ENCODE measurements around the gene KRT20.
"Not testable (repeated sequence)": the region's sequence is repeated elsewhere in the genome, so short reads cannot be mapped to it uniquely, and the experiment has no call there.

The KRT20 gene, protein sequence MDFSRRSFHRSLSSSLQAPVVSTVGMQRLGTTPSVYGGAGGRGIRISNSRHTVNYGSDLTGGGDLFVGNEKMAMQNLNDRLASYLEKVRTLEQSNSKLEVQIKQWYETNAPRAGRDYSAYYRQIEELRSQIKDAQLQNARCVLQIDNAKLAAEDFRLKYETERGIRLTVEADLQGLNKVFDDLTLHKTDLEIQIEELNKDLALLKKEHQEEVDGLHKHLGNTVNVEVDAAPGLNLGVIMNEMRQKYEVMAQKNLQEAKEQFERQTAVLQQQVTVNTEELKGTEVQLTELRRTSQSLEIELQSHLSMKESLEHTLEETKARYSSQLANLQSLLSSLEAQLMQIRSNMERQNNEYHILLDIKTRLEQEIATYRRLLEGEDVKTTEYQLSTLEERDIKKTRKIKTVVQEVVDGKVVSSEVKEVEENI

DNA sequence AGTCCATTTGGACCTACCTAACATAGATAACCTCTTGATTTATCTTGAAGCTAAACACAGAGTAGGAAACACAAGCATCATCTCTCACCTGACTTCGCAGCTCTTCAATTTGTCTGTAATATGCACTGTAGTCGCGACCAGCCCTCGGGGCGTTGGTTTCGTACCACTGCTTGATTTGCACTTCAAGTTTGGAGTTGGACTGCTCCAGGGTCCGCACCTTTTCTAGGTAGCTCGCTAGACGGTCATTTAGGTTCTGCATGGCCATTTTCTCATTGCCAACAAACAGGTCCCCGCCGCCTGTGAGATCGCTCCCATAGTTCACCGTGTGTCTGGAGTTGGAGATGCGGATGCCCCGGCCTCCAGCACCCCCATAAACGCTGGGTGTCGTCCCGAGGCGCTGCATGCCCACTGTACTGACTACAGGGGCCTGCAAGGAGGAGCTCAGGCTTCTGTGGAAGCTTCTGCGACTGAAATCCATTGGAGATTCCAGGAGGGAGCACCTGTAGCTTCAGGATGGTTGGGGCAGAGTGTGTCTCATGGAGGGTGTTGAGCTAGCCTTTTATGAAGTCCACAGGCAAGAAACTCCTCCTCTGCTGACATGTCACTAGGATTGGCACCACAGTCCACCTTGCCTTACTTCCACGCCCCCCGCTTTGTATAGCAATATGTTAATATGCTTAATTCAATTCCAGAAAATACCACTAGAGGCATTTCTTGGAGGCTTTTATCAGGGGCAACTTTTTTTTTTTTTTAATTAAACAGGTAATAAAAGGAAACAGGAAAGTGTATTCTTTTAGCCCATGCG lies at the start of gene KRT20:
KRT20 (minus strand) TSS at position 535 of the 805 bp plus-strand sequence; CDS start at position 478, 57 bp downstream.
- DNase-seq (ENCODE audit: low read depth in 1 of 2, low spot score in 1 of 2) = no peak

DNA sequence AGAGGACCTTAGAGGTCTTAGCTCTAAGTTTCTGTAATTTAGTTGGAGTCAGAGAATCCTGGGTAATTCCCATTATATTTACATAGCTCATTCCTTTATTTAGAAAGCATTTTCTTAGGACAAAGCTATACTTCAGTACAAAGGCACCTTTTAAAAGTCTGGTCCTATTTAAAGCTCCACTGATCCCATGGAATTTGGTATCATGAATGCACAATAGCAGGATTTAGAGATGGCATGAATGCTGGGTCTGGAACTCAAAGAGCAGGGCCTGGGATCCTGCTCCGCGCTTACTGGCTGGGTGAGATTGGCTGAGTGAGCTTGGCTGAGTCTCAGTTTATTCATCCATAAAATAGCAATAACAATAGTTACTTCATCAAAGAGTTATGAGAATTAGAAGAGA lies 47.6 kb upstream of the KRT20 start:
- DNase-seq (ENCODE audit: low read depth in 1 of 2, low spot score in 1 of 2) = no peak

DNA sequence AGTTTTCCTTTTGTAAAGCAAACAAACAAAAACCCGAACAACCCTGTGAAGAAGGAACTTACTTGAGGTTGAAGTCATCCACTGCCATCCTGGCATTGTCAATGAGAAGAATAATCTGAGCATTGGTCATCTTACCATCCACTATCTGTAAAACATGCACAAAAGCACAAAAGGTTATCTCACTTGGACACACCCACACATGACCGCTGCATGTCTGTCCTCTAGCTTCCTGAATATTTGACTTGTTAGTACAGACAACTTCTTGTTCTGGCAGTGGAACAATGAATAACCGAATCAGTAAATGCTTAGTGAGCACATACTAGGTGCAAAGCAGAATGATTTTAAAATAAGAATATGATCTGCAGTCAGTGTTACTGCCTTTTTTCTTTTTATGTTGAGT lies 46.3 kb upstream of the KRT20 start:
- DNase-seq (ENCODE audit: low read depth in 1 of 2, low spot score in 1 of 2) = no peak

DNA sequence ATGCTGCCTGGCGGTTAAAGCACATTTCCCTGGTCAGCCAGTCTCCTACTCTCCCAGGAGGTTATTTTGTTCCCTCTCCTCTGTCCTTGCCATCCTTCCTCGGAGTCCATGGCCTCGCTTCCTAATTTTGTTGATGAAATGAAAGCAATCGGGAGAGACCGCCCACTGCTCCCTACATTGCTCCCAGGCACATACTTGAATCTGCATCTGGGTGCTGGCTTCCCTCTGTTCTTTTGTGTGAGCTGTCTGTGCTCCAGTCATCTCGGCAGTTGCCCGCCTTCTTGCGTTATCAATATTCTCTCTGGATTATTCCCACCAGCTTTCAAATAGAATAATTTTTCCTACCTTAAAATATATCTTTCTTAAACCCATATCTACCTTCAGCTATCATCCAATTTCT lies 41.3 kb upstream of the KRT20 start:
- no peak for DNase-seq (ENCODE audit: low read depth in 1 of 2, low spot score in 1 of 2)

DNA sequence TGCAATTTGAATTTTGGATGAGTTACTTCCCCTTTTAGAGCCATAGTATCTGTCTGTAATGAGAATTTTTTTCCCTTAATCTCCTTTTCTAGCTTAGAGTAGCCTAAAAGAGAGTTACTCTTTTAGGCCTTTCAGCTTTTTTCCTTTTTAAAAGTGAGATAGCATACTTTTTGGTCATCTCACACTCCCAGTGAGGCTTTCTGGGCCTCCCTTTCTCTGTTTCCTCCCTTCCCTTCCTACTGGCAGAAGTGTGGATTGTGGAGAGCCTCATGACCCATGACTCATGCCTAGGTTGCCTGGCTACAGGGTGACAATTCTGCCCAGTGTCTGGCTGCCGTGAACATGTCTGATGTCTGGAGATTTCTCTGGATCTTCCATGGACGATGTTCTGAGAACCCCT lies 37.2 kb upstream of the KRT20 start:
- DNase-seq (ENCODE audit: low read depth in 1 of 2, low spot score in 1 of 2) = no peak

DNA sequence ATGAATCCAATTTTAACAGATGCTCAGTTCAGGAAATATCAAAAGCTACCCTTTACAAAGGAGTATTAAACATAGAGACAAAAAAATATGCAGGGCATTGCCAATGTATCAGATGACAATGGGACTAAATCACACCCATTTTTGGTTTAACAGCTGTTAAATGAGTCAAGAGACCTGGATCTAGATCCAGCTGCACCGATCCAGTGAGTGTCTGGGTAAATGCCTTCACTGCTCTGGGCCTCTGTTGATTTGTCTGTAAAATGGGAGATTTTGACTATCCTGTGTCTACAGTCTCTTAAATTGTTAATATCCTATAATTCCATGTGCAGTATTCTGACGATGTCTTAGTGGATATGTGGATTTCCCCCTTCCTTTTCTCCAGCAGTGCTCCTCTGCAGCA lies 36.0 kb upstream of the KRT20 start:
- no peak for DNase-seq (ENCODE audit: low read depth in 1 of 2, low spot score in 1 of 2)

DNA sequence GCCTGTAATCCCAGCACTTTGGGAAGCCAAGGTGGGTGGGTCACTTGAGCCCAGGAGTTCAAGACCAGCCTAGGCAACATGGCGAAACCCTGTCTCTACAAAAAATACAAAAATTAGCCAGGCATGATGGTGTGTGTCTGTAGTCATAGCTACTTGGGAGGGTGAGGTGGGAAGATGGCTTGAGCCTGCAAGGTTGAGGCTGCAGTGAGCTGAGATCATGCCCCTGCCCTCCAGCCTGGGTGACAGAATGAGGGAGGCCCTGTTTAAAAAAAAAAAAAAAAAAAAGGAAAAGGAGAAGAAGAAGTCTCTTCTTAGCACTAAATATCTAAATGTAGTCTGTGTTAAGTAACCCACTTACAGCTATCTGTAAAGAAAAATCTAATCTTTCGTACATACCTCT lies 32.1 kb upstream of the KRT20 start:
- DNase-seq (ENCODE audit: low read depth in 1 of 2, low spot score in 1 of 2) = not testable (repeated sequence)

DNA sequence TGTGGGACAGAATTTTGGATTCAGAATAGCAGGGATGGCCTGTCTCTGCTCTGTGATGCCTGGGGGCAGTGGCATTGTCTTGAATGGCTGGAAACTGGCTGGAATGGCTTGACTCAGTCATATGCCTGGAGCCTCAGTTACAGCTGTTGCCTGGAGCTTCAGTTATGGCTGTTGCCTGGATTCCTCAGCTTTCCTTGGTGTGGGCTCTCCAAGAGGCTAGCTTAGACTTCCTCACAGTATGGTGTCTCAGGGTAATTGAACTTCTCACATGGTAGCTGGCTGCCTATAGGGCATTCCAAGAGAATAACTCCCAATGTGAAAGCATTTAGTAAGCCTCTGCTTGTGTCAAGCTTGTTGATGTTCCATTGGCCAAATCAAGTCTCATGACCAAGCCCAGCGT lies 31.3 kb upstream of the KRT20 start:
- DNase-seq (ENCODE audit: low read depth in 1 of 2, low spot score in 1 of 2) = no peak

DNA sequence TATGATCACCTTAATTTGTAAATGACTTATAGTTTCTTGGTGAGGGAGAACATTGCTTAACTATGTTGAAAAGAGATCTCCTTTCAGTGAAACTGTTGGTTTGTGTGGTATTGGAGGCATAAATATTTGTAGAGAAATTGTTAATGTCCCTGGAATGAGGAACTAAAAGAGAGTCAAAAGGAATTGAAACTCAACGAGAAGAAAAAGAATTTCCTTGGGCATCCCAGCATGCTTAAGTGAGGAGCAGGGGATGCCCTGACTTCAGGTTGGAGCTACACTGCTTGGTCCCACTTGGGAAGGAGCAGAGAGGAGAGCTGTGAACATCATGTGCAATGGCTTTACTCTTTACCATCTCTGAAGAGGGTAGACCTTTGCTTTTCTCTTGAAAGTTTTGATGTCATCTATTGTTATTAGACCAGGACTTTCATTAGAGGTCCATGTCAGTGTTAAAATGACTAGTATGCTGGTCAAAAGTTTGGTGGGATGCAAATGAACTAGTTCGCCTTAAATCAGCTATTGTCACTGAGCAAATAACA lies 30.7 kb upstream of the KRT20 start:
- no peak for DNase-seq (ENCODE audit: low read depth in 1 of 2, low spot score in 1 of 2)

DNA sequence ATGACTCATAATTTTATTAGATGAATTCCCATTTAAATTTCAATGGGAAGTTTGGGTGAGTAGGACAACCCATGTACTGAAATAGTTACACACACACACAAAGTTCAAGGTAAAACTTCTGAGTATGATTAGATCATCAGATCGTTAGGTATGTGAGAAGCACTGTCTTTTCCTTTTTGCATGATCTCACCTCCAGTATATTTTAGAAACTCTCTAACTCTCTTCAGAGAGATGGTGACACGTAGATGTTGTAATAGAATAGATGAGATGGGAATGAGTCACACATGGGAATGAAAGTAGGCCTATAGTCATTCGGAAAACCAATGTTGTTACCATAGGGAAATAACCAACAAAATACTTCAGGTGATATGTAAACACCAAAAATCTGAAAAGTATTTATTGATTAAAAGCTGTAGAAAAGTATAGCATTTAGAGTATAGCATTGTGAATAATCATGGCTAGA lies 30.2 kb upstream of the KRT20 start:
- no peak for DNase-seq (ENCODE audit: low read depth in 1 of 2, low spot score in 1 of 2)

DNA sequence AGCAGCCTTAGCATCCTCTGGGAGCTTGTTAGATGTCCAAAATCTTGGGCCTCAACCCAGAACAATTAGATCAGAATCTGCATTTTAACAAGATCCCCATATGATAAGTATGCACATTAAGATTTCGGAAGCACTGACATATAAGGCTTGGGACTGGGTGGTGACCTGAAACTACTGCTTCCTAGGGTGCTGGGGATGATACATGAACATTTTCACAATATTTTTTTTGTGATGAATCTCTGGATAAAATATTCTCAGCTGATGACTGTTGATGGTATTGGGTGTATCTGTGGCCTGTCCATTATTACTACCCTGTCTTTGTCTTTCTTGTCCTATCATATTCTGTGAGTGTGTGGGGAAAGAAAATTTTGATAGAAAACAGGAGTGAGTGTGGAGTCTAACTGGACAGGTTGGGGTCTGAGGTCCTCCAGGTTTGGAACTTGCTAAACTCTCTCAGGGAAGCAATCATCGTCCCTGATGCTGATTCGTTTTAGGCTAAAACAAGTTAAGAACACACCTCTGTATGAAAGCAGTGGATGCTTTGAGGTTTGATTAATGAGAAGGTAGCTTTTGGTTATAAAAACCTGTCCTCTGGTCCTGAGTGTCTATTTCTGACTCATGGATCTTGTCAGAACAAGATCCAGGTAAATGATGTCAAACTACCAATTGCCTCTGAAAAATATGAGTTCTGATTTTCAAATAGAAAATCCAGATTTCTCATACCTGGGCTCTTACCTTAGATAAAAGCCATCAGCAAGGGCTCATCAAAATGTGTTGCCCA lies 29.2 kb upstream of the KRT20 start:
- no peak for DNase-seq (ENCODE audit: low read depth in 1 of 2, low spot score in 1 of 2)

DNA sequence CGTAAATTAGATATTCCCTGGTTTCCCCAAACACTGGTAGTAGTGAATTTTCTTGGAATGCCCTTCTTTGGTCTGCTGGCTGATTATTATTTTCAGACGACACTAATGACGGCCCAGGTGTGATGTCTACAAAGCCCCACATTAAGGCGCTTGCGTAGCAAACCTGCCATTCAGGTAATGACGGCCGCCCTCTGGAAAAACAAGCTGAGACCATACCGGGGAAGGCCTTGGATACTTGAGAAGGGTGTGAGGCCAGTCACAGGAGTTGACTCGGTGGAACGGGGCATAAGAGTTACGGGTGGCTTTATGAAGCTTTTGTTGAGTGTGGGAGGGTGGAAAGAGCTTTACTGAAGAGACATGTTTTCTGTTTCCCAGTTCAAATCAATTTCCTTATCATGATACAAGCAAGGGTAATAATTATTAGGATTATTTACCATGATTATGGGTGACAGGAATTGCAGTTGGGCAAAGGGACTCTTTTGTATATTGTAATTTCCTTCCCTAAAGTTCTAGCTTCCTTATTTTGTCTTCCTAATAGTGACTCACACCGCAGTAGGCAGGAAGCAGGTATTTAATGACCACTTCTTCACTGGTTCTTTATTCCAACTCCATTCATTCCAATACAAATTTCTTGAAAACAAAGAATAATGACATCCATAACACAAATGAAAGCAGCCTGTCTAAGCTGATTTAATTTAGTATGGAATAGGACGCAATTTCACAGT lies 27.6 kb upstream of the KRT20 start:
- no peak for DNase-seq (ENCODE audit: low read depth in 1 of 2, low spot score in 1 of 2)

DNA sequence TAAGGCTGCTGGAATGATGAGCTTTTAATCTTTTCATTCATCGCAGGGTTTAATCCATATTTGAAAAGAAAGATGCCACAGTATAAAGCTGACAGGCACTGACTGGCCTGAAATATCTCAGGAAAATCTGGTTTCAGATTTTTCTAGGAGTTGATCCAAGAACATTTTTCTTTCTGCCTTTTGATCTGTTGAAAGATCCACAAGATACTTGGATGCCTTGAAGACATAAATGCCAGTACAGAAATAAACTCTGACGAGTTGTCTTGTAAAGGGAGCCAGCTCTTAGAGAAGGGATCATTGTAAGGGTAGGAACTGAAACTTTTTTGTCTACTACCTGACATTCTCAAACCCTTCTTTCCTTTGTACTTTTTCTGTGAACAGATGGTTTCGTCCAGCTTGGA lies 25.4 kb upstream of the KRT20 start:
- DNase-seq (ENCODE audit: low read depth in 1 of 2, low spot score in 1 of 2) = no peak

DNA sequence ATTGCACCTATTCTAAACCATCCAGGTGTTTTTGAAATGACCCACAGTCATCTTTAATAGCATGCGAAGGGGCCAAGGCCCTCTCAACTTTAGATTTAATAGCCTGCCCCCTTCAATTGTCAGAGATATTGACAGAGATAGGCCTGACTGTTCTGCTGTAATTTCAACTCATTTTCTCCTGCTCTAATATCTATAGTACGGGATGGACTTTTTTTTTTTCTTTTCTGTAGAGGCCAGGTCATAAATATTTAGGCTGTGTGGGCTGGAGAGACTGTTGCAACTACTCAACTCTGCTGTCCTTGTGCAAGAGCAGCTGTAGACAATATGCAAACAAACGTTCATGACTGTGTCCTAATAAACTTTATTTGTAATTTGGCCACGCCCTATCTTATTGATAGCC lies 24.7 kb upstream of the KRT20 start:
- no peak for DNase-seq (ENCODE audit: low read depth in 1 of 2, low spot score in 1 of 2)

DNA sequence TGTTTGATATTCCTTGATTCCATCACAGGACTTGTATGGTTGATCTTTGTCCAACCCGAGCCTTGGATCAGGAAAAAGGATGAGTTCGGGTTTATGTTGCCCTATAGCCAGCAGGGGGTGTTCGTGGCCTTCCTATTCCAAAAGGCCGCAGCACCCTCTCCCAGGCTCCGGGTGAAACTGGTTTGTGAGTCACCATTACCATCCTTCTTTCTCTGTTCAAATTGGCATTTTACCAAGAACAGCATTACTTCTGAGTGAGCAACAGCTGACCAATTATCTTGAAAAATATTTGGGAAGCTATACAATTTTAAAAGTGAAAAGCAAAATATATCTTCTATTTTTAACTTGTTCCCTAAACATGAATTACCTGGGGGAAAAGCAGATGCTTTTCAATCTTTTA lies 24.3 kb upstream of the KRT20 start:
- peak; percentile 16 to 74 for DNase-seq (ENCODE audit: low read depth in 1 of 2, low spot score in 1 of 2)

DNA sequence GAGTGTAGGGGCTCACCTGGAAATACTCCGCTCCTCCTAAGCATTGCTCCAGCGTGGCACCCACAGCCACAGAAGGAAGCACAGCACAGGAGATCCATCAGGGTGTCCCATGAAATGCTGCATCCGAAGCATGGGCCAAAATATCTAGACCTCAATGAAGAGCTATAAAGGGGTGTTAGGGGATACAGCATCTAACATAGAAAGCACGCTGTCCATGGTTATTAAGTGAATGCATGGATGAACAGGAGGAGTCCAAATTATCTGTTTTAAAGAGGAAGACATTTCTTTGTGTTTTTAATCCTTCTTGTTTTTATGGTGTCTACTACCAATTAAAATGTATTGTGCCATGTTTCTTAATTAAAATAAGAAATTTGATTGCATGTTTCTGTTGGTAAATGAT lies 21.6 kb upstream of the KRT20 start:
- DNase-seq (ENCODE audit: low read depth in 1 of 2, low spot score in 1 of 2) = no peak

DNA sequence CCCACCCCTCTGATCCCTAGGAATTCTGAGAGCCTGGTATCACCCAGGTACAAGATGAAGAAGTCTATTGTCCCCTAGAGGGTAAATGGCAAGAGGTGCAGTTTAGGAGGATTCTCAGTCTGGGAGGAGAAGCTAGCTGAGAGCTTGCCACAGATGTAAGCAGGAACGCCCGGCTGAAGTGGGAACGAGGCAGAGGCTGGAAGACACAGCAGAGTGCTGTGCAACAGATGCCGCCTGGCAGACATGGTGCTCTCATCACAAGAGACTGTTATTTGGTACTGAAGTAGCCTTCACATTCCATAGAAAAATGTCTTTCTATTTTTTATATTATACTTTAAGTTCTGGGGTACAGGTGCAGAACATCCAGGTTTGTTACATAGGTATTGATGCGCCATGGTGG lies 20.3 kb upstream of the KRT20 start:
- DNase-seq (ENCODE audit: low read depth in 1 of 2, low spot score in 1 of 2) = no peak

DNA sequence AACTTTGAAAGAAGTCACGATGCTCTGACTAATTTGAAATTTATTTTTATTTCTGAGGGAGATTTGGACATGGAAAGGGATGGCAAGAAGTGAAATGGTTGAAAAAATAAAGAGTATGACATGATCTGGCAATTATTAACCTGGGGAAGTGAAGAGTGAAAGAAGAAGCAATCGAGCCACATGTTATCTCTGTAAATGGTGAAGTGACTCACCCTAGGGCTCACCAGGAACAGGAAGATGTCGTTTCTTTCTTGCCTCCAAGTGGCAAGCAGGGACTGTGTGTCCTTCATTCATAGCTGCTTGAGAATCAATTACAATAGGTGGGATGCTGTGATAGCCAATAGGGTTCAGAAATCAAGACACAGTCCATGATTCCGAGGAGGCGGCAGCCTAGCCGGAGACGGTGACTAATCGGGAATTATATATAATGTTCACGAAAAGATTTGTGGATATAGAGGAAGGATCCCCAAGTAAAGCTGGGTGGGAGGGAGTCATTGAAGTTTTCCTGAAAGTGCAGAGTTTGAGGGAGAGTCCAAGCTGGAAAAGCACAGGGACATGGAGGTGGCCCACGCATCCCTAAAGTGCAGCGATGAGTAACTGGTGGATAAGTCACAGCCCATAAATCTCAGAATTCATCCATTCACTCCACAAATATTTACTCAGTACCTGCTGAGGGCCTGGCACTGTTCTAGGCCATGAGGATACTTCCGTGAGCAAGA lies 18.2 kb upstream of the KRT20 start:
- DNase-seq (ENCODE audit: low read depth in 1 of 2, low spot score in 1 of 2) = no peak

DNA sequence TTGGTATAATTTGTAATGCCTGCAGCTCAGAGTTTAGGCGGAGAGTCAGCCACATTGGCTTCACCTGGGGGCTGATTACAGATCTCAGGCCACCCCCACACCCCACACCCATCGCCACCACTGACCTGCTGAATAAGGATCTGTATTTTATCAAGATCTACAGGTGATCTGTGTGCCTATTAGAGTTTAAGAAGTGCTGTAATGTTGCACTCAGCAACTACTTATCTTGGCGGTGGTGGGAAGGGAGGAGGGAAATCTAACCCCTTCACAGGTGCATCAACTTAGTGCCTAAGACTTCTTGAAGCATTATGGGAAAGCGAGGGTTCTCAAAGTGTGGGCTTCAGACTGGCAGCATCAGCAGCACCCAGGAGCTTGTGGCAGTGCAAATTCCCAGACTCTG lies 17.5 kb upstream of the KRT20 start:
- DNase-seq (ENCODE audit: low read depth in 1 of 2, low spot score in 1 of 2) = no peak

DNA sequence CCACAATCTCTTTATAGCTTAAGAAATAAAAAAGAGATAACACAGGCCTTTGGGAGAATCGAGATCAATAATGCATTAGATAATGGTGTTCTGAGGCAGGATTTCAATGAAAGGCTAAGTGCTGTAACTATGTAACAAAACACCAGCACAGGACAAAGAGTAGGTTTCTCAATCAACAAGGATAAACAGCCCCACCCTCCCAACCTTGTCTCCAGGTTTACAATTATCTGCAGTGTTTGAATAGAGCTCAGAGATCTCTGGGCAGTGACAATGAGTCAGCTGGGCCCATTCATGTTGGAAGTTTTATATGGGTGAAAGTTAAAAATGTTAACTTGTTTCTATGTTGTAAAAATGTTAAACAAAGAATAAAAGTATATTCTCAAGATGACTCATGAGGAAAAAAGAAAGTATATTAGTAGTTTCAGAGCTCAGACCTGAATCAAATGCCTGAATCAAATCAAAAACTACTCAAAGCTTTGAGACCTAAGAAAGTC lies 17.0 kb upstream of the KRT20 start:
- DNase-seq (ENCODE audit: low read depth in 1 of 2, low spot score in 1 of 2) = no peak
